GM19238 (cell line): ENCODE measurements around the gene PRR22.
"Not testable (repeated sequence)": the region's sequence is repeated elsewhere in the genome, so short reads cannot be mapped to it uniquely, and the experiment has no call there.

Experiments used
- DNase-seq: peaks from one replicate; pipeline ENCODE4 v3.0.0; 2011; ENCODE audit warnings: low spot score; ENCODE audit not compliant: insufficient read length

Gene PRR22

DNA sequence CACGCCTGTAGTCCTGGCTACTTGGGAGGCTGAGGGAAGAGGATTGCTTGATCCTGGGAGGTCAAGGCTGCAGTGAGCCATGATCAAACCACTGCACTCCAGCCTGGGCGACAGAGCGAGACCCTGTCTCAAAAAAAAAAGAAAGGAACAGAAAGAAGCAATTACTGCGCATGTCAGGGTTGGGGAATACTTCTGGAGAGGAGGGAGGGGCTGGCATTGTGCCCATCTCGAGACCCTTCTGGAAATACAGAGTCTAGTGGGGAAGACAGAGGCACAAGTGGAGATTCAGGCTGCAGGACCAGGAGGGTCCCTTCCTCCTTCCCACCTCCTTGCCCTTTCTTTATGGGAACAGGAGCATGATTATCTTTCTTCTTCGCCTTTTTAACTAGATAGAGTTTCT, 30.8 kb downstream of the PRR22 start:
- no peak for DNase-seq

DNA sequence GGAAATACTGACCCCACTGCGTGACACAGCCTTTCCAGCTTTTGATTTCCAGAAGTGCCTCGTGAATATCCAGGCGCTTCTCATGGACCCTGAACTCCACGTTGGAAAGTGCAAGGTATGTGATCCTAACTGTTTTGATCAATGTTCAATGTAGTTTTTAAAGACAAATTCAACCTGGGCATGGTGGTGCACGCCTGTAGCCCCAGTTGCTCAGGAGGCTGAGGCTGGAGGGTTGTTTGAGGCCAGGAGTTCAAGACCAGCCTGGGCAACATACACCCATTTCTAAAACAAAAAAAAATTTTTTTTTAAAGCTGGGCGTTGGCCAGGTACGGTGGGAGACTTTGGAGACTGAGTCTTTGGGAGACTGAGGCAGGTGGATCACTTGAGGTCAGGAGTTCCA, 32.8 kb downstream of the PRR22 start:
- DNase-seq: no peak

DNA sequence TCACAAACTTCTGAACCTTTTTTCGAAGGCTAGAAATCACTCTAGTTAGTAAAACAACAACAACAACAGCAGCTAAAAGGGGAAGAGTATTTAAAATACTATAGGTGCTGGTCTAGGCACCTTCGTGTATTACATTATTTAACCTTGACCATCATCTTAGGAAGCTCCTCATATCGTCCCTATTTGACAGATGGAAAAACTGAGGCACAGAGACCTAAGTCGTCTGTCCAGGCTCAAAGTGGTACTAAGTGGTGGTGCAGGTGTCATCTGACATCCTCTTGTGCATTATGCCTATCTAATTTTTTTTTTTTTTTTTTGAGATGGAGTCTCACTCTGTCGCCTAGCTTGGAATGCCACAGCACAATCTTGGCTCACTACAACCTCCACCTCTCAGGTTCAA, 35.0 kb downstream of the PRR22 start:
- DNase-seq: no peak

DNA sequence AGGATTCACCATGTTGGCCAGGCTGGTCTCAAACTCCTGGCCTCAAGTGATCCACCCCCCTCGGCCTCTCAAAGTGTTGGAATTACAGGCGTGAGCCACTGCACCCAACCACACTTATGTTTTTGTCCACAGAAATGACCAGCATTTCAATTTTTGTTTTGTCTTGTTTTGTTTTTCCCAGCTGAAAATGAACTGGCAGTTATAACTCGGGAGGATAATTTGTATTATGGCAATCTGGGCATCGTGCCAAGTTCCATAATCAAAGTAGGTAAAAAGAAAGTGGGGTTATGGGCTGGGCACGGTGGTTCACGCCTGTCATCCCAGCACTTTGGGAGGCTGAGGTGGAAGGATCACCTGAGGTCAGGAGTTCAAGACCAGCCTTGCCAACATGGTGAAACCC, 35.6 kb downstream of the PRR22 start:
- not testable (repeated sequence) for DNase-seq

DNA sequence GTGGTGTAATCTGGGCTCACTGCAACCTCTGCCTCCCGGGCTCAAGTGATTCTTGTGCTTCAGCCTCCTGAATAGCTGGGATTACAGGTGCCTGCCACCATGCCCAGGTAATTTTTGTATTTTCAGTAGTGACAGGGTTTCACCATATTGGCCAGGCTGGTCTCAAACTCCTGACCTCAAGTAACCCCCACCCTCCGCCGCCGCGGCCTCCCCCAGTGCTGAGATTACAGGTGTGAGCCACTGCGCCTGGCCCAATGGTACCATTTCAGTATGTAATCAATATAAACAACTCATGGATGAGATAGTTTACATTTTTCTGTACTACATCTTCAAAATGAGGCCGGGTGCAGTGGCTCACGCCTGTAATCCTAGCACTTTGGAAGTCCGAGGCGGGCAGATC, 39.5 kb downstream of the PRR22 start:
- DNase-seq: not testable (repeated sequence)

DNA sequence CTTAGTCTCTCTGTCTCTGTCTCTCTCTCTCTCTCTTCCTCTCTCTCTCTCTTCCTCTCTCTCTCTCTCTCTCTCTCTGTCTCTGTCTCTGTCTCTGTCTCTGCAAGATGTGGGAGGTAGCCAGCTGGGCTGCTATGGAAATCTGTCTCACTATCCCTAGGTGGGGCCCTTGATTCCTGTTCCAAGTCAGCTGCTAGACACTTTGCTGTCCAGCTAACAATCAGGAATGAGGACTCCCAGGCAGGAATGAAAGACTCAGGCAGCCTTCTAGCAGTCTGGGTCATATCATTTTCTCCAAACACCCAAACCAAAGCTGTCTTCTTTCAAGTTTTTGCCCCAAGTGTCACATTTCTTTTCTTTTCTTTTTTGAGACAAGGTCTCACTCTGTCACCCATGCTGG, 40.9 kb downstream of the PRR22 start:
- no peak for DNase-seq

DNA sequence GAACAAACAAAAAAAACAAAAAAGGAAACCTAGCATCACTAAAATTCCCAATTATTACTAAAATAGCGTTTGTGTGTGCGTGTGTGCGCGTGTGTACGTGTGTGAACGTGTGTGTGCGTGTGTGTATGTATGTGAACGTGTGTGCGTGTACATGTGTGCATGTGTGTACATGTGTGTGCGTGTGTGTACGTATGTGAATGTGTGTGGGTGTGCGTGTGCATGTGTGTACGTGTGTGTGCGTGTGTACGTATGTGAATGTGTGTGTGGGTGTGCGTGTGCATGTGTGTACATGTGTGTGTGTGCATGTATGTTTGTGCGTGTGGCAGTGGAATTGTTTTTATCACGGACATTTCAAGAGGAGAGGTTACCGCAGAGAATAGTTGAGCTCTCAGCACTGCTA, 42.5 kb downstream of the PRR22 start:
- DNase-seq: no peak

DNA sequence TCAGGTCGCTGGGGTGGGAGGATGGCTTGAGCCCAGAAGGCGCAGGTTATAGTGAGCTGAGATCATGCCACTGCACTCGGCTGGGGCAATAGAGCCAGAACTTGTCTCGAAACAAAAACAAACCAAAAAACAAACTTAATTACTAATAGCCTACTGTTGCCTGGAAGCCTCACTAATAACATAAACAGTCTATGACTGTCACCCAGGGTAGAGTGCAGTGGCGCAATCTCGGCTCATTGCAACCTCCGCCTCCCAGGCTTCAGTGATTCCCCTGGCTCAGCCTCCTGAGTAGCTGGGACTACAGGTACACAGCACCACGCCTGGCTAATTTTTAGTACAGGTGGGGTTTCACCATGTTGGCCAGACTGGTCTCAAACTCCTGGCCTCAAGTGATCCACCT, 46.1 kb downstream of the PRR22 start:
- DNase-seq: no peak

DNA sequence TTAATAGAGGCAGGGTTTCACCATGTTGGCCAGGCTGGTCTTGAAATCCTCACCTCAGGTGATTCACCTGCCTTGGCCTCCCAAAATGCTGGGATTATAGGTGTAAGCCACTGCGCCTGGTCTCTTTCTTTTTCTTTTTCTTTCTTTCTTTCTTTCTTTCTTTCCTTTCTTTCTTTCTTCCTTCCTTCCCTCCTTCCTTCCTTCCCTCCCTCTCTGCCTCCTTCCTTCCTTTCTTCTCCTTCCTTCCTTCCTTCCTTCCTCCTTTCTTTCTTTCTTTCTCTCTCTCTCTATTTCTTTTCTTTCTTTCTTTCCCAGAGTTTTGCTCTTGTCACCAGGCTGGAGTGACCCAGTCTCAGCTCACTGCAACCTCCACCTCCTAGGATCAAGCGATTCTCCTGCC, 51.4 kb downstream of the PRR22 start:
- DNase-seq: not testable (repeated sequence)
